Testis (tissue), 2 donors: ENCODE data around the gene ABCA3.

Experiments
- CTCF ChIP-seq, 3 experiments: fragments of 450-650 bp in 2 of 3; fragments of 200-600 bp in 1 of 3; sonication (generic) in 1 of 3; IDR thresholded peaks; one replicate each; pipeline ENCODE4 v1.5.1; 2016 to 2019; ENCODE audit warnings: antibody characterized with exemption in 3 of 3, mild to moderate bottlenecking in 2 of 3, moderate library complexity in 1 of 3
- POLR2A ChIP-seq: fragments of 450-650 bp; IDR thresholded peaks from one replicate; pipeline ENCODE4 v1.6.1; 2017; ENCODE audit warnings: antibody characterized with exemption, mild to moderate bottlenecking, moderate library complexity

GRCh38 chr16:2374644-2375043 is 34.1 kb upstream of the ABCA3 start:
- TF ChIP-seq POLR2A (no peak), CTCF (IDR thresholded peaks at IDR 0.05) (no peak)
